OCI-LY1 (cell line): ENCODE measurements around the gene LPIN3.

Experiments used
- H2AFZ ChIP-seq: fragments of 200-600 bp; sonication (generic), shearing (Covaris generic); 2 replicates; pipeline ENCODE4 v1.6.0; 2014; ENCODE audit warnings: antibody characterized with exemption, mild to moderate bottlenecking, low read length
- H3F3A ChIP-seq: fragments of 200-600 bp; sonication (generic), shearing (Covaris generic); 2 replicates; pipeline ENCODE4 v1.6.0; 2014; ENCODE audit warnings: mild to moderate bottlenecking, antibody characterized with exemption, low read length, moderate library complexity; ENCODE audit not compliant: insufficient read depth
- H3K27ac ChIP-seq: fragments of 200-600 bp; sonication (generic); 2 replicates; pipeline ENCODE4 v1.5.1; 2014; ENCODE audit warnings: low read length, mixed run types, mild to moderate bottlenecking, low read depth; ENCODE audit not compliant: poor library complexity, severe bottlenecking
- H3K27me3 ChIP-seq: fragments of 200-600 bp; sonication (generic); 2 replicates; pipeline ENCODE4 v1.6.0; 2014; ENCODE audit warnings: antibody characterized with exemption, mild to moderate bottlenecking, low read length, moderate library complexity; ENCODE audit not compliant: insufficient read depth
- H3K36me3 ChIP-seq: fragments of 200-600 bp; sonication (generic); 2 replicates; pipeline ENCODE4 v1.6.1; 2014; ENCODE audit warnings: mild to moderate bottlenecking, antibody characterized with exemption, low read length, moderate library complexity, mixed read lengths; ENCODE audit not compliant: insufficient read depth
- H3K4me1 ChIP-seq: fragments of 200-600 bp; sonication (generic); 2 replicates; pipeline ENCODE4 v1.5.1; 2014; ENCODE audit warnings: mild to moderate bottlenecking, low read length, moderate library complexity; ENCODE audit not compliant: insufficient read depth, severe bottlenecking
- H3K4me2 ChIP-seq: fragments of 200-600 bp; sonication (generic), shearing (Covaris generic); 2 replicates; pipeline ENCODE4 v1.6.1; 2014; ENCODE audit warnings: low read length
- H3K4me3 ChIP-seq: fragments of 200-600 bp; sonication (generic); 2 replicates; pipeline ENCODE4 v1.5.1; 2014; ENCODE audit warnings: low read length, low read depth, mild to moderate bottlenecking, mixed read lengths; ENCODE audit not compliant: poor library complexity, severe bottlenecking
- H3K79me2 ChIP-seq: fragments of 200-600 bp; shearing (Covaris generic); 2 replicates; pipeline ENCODE4 v1.6.1; 2016; ENCODE audit warnings: mixed run types, low read length, mixed read lengths; ENCODE audit not compliant: insufficient read depth
- H3K9ac ChIP-seq: fragments of 200-600 bp; sonication (generic), shearing (Covaris generic); 2 replicates; pipeline ENCODE4 v1.6.1; 2014; ENCODE audit warnings: mild to moderate bottlenecking, low read length, mixed read lengths
- H3K9me2 ChIP-seq: fragments of 200-600 bp; sonication (generic), shearing (Covaris generic); 2 replicates; pipeline ENCODE4 v1.6.1; 2014; ENCODE audit warnings: low read depth, mild to moderate bottlenecking, low read length, mixed read lengths
- H3K9me3 ChIP-seq: fragments of 200-600 bp; shearing (Covaris generic); 2 replicates; pipeline ENCODE4 v1.6.1; 2014; ENCODE audit warnings: low read length, mixed read lengths
- H4K20me1 ChIP-seq: fragments of 200-600 bp; sonication (generic), shearing (Covaris generic); 2 replicates; pipeline ENCODE4 v1.6.0; 2016; ENCODE audit warnings: mild to moderate bottlenecking, low read length; ENCODE audit not compliant: insufficient read depth
- CTCF ChIP-seq: fragments of 200-600 bp; sonication (generic), shearing (Covaris generic); IDR thresholded peaks from 2 replicates; pipeline ENCODE4 v1.5.1; 2017; ENCODE audit warnings: mild to moderate bottlenecking, antibody characterized with exemption, low read length, moderate library complexity, mixed read lengths
- EZH2 ChIP-seq: fragments of 200-600 bp; sonication (generic), shearing (Covaris generic); IDR thresholded peaks from 2 replicates; pipeline ENCODE4 v1.8.0; 2017; ENCODE audit warnings: borderline replicate concordance, mixed run types, mild to moderate bottlenecking, antibody characterized with exemption, low read length, moderate library complexity, mixed read lengths

LPIN3 gene

DNA sequence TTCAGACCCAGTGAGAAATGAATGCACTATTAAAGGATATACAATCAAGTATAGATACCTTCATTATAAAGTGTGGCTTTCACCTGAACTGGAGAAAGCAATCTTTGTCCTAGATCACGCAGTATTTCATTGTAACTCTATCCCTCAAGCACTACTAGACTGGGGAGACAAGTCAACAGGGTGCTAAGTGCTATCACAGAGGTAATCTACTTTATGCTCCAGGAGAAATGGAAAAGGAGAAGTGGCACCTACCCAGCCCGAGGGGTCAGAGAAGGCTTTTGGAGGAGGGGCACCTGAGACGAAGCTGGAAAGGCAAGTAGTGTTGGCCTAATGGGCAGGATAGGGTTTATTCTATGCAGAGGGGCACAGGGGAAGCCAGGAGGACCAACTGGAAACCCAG, 40.2 kb upstream of the LPIN3 start:
- no peak for TF ChIP-seq EZH2
- TF ChIP-seq CTCF = no peak
- H3K79me2 ChIP-seq = no peaks in the 10 kb centered on the region
- H3K4me3 ChIP-seq = no peak overlapping the region
- peaks cover 6% of the 10 kb centered on the region for H3K4me1 ChIP-seq
- H3K27me3 ChIP-seq = no peaks in the 10 kb centered on the region
- no peaks in the 10 kb centered on the region for H4K20me1 ChIP-seq
- no peak overlapping the region for H2AFZ ChIP-seq
- H3K36me3 ChIP-seq = no peaks in the 10 kb centered on the region
- H3K9me2 ChIP-seq = no peaks in the 10 kb centered on the region
- no peak overlapping the region for H3K27ac ChIP-seq
- no peaks in the 10 kb centered on the region for H3F3A ChIP-seq
- H3K9me3 ChIP-seq = no peaks in the 10 kb centered on the region
- H3K9ac ChIP-seq = no peak overlapping the region
- H3K4me2 ChIP-seq = no peak overlapping the region

GRCh38 chr20:41300886-41301285, 39.7 kb upstream of the LPIN3 start:
- Histone ChIP-seq H3F3A (no peaks in the 10 kb centered on the region), H3K4me3 (no peak overlapping the region), H3K4me1 (peaks cover 7% of the 10 kb centered on the region), H2AFZ (no peak overlapping the region), H3K9ac (no peak overlapping the region), H3K27ac (no peak overlapping the region), H3K79me2 (no peaks in the 10 kb centered on the region), H3K9me3 (no peaks in the 10 kb centered on the region), H4K20me1 (no peaks in the 10 kb centered on the region), H3K36me3 (no peaks in the 10 kb centered on the region), H3K27me3 (no peaks in the 10 kb centered on the region), H3K9me2 (no peaks in the 10 kb centered on the region), H3K4me2 (no peak overlapping the region)
- TF ChIP-seq CTCF (no peak), EZH2 (no peak)

DNA sequence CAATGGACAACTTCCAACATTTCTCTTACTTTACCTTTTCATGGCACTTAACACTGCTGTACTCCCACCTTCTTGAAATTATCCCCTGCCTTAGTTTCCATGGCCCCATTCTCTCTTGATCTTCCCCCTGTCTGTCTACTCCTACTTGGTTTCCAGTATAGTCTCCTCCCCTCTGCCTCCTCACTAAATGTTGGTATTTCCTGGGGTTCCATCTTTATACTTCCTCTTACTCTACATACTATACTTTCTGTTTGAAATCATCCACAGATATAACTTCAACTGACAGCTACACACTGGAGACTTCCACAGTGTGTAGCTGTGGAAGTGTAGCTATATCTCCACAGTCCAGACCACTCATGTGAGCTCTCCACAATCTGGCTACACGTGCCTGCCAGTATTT, 36.6 kb upstream of the LPIN3 start:
- Histone ChIP-seq H4K20me1 (no peaks in the 10 kb centered on the region), H3K36me3 (no peaks in the 10 kb centered on the region), H3F3A (no peaks in the 10 kb centered on the region), H3K4me1 (peaks cover 24% of the 10 kb centered on the region), H3K9ac (no peak overlapping the region), H3K27me3 (no peaks in the 10 kb centered on the region), H3K4me2 (no peak overlapping the region), H2AFZ (no peak overlapping the region), H3K27ac (no peak overlapping the region), H3K9me2 (no peaks in the 10 kb centered on the region), H3K4me3 (no peak overlapping the region), H3K79me2 (0 out of 2 replicates have a peak, but pooled peaks cover 3% of the 10 kb centered on the region), H3K9me3 (no peaks in the 10 kb centered on the region)
- TF ChIP-seq CTCF (no peak), EZH2 (no peak)
